ENCODE data around the gene CHN2.
"Not testable (repeated sequence)": the region's sequence is repeated elsewhere in the genome, so short reads cannot be mapped to it uniquely, and the experiment has no call there.

CHN2 gene

GRCh38 chr7:29511851-29512250, 317.3 kb downstream of the CHN2 start:
- in situ Hi-C loops (cut with HindIII; ENCODE audit: low sequenced_read_pairs) = no loop called here

- in situ Hi-C loops (cut with HindIII; ENCODE audit: low sequenced_read_pairs) = no loop called here
Observed at GRCh38 chr7:29516491-29516890, 321.9 kb downstream of the CHN2 start.

- in situ Hi-C loops (cut with HindIII; ENCODE audit: low sequenced_read_pairs) = no loop called here
Observed at GRCh38 chr7:29518616-29519015, 324.0 kb downstream of the CHN2 start.

DNA sequence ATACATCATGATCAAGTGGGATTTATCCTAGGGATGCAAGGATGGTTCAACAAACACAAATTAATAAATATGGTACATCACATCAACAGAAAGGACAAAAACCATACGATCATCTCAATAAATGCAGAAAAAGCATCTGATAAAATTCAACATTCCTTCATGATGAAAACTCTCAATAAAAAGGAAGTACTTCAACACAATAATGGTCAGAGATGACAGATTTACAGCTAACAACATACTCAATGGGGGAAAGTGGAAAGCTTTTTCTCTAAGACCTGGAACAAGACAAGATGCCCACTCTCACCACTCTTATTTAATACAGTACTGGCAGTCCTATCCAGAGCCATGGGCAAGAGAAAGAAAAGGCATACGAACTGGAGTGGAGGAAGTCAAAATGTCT, 329.2 kb downstream of the CHN2 start:
- in situ Hi-C loops (cut with HindIII; ENCODE audit: low sequenced_read_pairs) = no loop called here

GRCh38 chr7:29527505-29528108, 333.0 kb downstream of the CHN2 start:
- in situ Hi-C loops (cut with HindIII; ENCODE audit: low sequenced_read_pairs) = no loop called here

DNA sequence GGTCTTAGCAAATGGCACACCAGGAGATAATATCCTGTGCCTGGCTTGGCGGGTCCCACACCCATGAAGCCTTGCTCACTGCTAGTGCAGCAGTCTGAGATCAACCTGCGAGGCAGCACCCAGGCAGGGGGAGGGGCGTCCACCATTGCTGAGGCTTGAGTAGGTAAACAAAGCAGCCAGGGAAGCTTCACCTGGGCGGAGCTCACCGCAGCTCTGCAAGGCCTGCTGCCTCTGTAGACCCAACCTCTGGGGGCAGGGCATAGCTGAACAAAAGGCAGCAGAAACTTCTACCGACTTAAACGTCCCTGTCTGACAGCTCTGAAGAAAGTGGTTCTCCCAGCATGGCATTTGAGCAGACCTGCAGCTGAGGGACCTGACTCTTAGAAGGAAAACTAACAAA, 334.0 kb downstream of the CHN2 start:
- in situ Hi-C loops (cut with HindIII; ENCODE audit: low sequenced_read_pairs) = not testable (repeated sequence)
